GM12878 (cell line): ENCODE data around the gene CFAP70. TPM values are rescaled to one million over a fixed set of nuclear protein-coding genes. Genes with fewer than 3 reads are reported as not detected.

ENCODE experiments used
- E2F4 ChIP-seq: IDR thresholded peaks from 2 replicates; pipeline ENCODE4 v1.6.1; 2012; ENCODE audit warnings: low read depth, low read length, improper control_type of control experiment
- EED ChIP-seq: sonication (generic); IDR thresholded peaks from 2 replicates; pipeline ENCODE4 v1.6.1; 2016; ENCODE audit warnings: antibody characterized with exemption, low read depth
- NBN ChIP-seq: fragments of 450-650 bp; IDR thresholded peaks from 2 replicates; pipeline ENCODE4 v1.6.1; 2016
- SREBF1 ChIP-seq: IDR thresholded peaks from 2 replicates; pipeline ENCODE4 v1.6.1; 2012; ENCODE audit warnings: mild to moderate bottlenecking, low read length
- SREBF2 ChIP-seq: IDR thresholded peaks from 2 replicates; pipeline ENCODE4 v1.6.1; 2012; ENCODE audit warnings: mild to moderate bottlenecking, low read length
- ZNF274 ChIP-seq: IDR thresholded peaks from one replicate; pipeline ENCODE4 v1.8.0; 2011; ENCODE audit not compliant: insufficient read length, insufficient read depth
- ZNF687 ChIP-seq: fragments of 450-650 bp; IDR thresholded peaks from 2 replicates; pipeline ENCODE4 v1.6.1; 2017; ENCODE audit warnings: mild to moderate bottlenecking, moderate library complexity
- polyA plus RNA-seq, 11 experiments: library from polyadenylated mRNA; depleted of rRNA in 4 of 11; unstranded in 6 of 11; stranded (reverse) in 5 of 11; fragments of >200 nt; fragmentation: Nextera tagmentation in 4 of 11; fragmentation: Illumina TruSeq in 1 of 11; extraction: Ambion mirVana in 4 of 11; extraction: Trizol in 1 of 11; gene quantifications; 1 replicate in 1 of 11; 2 replicates in 10 of 11; pipeline versions ENCODE4 v1.2.1 to v1.2.3, GENCODE V29; 2011 to 2016; ENCODE audit warnings: inconsistent platforms in 2 of 11, missing spikeins in 2 of 11, low read depth in 1 of 11
- total RNA-seq, 4 experiments: library from RNA; depleted of rRNA in 3 of 4; stranded (reverse); fragments of >200 nt in 3 of 4; fragmentation: Illumina TruSeq in 1 of 4; extraction: Trizol in 1 of 4; gene quantifications; 2 replicates each; pipeline versions ENCODE4 v1.2.1 to v1.2.3, GENCODE V29; 2013 to 2021
- TF ChIP-seq, protein P1 (sequence below): fragments of 450-650 bp; IDR thresholded peaks from 2 replicates; pipeline ENCODE4 v1.6.1; 2017; ENCODE audit warnings: mild to moderate bottlenecking, moderate library complexity
- TF ChIP-seq, protein P2 (sequence below): IDR thresholded peaks from 2 replicates; pipeline ENCODE4 v1.6.1; 2012; ENCODE audit warnings: mild to moderate bottlenecking, low read depth, low read length

CFAP70 gene
- total and polyA plus RNA-seq, 10 of the 15 experiments (the other 5 are each of a cell fraction or from before 2014, with no cell fraction given): 0.21 to 1.1 (median 0.42) TPM

- TF ChIP-seq, protein P1, sequence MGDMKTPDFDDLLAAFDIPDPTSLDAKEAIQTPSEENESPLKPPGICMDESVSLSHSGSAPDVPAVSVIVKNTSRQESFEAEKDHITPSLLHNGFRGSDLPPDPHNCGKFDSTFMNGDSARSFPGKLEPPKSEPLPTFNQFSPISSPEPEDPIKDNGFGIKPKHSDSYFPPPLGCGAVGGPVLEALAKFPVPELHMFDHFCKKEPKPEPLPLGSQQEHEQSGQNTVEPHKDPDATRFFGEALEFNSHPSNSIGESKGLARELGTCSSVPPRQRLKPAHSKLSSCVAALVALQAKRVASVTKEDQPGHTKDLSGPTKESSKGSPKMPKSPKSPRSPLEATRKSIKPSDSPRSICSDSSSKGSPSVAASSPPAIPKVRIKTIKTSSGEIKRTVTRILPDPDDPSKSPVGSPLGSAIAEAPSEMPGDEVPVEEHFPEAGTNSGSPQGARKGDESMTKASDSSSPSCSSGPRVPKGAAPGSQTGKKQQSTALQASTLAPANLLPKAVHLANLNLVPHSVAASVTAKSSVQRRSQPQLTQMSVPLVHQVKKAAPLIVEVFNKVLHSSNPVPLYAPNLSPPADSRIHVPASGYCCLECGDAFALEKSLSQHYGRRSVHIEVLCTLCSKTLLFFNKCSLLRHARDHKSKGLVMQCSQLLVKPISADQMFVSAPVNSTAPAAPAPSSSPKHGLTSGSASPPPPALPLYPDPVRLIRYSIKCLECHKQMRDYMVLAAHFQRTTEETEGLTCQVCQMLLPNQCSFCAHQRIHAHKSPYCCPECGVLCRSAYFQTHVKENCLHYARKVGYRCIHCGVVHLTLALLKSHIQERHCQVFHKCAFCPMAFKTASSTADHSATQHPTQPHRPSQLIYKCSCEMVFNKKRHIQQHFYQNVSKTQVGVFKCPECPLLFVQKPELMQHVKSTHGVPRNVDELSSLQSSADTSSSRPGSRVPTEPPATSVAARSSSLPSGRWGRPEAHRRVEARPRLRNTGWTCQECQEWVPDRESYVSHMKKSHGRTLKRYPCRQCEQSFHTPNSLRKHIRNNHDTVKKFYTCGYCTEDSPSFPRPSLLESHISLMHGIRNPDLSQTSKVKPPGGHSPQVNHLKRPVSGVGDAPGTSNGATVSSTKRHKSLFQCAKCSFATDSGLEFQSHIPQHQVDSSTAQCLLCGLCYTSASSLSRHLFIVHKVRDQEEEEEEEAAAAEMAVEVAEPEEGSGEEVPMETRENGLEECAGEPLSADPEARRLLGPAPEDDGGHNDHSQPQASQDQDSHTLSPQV: no peak
- no peak for TF ChIP-seq ZNF687
- no peak for TF ChIP-seq NBN
- TF ChIP-seq, protein P2, sequence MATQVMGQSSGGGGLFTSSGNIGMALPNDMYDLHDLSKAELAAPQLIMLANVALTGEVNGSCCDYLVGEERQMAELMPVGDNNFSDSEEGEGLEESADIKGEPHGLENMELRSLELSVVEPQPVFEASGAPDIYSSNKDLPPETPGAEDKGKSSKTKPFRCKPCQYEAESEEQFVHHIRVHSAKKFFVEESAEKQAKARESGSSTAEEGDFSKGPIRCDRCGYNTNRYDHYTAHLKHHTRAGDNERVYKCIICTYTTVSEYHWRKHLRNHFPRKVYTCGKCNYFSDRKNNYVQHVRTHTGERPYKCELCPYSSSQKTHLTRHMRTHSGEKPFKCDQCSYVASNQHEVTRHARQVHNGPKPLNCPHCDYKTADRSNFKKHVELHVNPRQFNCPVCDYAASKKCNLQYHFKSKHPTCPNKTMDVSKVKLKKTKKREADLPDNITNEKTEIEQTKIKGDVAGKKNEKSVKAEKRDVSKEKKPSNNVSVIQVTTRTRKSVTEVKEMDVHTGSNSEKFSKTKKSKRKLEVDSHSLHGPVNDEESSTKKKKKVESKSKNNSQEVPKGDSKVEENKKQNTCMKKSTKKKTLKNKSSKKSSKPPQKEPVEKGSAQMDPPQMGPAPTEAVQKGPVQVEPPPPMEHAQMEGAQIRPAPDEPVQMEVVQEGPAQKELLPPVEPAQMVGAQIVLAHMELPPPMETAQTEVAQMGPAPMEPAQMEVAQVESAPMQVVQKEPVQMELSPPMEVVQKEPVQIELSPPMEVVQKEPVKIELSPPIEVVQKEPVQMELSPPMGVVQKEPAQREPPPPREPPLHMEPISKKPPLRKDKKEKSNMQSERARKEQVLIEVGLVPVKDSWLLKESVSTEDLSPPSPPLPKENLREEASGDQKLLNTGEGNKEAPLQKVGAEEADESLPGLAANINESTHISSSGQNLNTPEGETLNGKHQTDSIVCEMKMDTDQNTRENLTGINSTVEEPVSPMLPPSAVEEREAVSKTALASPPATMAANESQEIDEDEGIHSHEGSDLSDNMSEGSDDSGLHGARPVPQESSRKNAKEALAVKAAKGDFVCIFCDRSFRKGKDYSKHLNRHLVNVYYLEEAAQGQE: no peak
- TF ChIP-seq E2F4: no peak
- TF ChIP-seq SREBF1: no peak
- TF ChIP-seq ZNF274: no peak
- TF ChIP-seq EED: no peak
- TF ChIP-seq SREBF2: no peak
Observed at GRCh38 chr10:73210395-73211105, 148.1 kb downstream of the CFAP70 start (continued).
